ENCODE measurements around the gene DENND1A.

DENND1A gene

GRCh38 chr9:123371805-123372590 is 557.9 kb downstream of the DENND1A start:
- H3K9me2 ChIP-seq (replicated peaks; ENCODE audit: low read depth, low read length) = no peaks in the 10 kb centered on the region
- H3K4me2 ChIP-seq (ENCODE audit: low read depth, low read length, poor library complexity, severe bottlenecking) = no peak overlapping the region
- no peak overlapping the region for H3K4me3 ChIP-seq (ENCODE audit: low read length, poor library complexity, severe bottlenecking)
- no peaks in the 10 kb centered on the region for H3K36me3 ChIP-seq (ENCODE audit: insufficient read depth, low read length)
- H3K9ac ChIP-seq (ENCODE audit: low read depth, low read length, poor library complexity, severe bottlenecking) = no peak overlapping the region
- peaks cover 32% of the 10 kb centered on the region for H3K4me1 ChIP-seq (ENCODE audit: insufficient read depth, low read length, poor library complexity, severe bottlenecking)
- H2AFZ ChIP-seq (ENCODE audit: low read length) = no peak overlapping the region
- TF ChIP-seq EZH2phosphoT487 (IDR thresholded peaks at IDR 0.05; ENCODE audit: borderline replicate concordance) = no peak
- TF ChIP-seq CTCF (conservative IDR thresholded peaks at IDR 0.05; ENCODE audit: low read length) = no peak
- no peaks in the 10 kb centered on the region for H3F3A ChIP-seq (ENCODE audit: low read depth)
- no peaks in the 10 kb centered on the region for H3K27me3 ChIP-seq (ENCODE audit: insufficient read depth, low read length, poor library complexity, severe bottlenecking)
- no peaks in the 10 kb centered on the region for H3K9me3 ChIP-seq (ENCODE audit: insufficient read depth, low read depth, low read length)
- no peaks in the 10 kb centered on the region for H3K79me2 ChIP-seq (ENCODE audit: insufficient read depth, low read length)
- no peaks in the 10 kb centered on the region for H4K20me1 ChIP-seq (ENCODE audit: insufficient read depth, low read length, poor library complexity, severe bottlenecking)

GRCh38 chr9:123371228-123371584 is 558.7 kb downstream of the DENND1A start:
- no peak for TF ChIP-seq CTCF (conservative IDR thresholded peaks at IDR 0.05; ENCODE audit: low read length)
- no peak for TF ChIP-seq EZH2phosphoT487 (IDR thresholded peaks at IDR 0.05; ENCODE audit: borderline replicate concordance)
- no peaks in the 10 kb centered on the region for H4K20me1 ChIP-seq (ENCODE audit: insufficient read depth, low read length, poor library complexity, severe bottlenecking)
- no peaks in the 10 kb centered on the region for H3K36me3 ChIP-seq (ENCODE audit: insufficient read depth, low read length)
- H3K4me1 ChIP-seq (ENCODE audit: insufficient read depth, low read length, poor library complexity, severe bottlenecking) = peaks cover 24% of the 10 kb centered on the region
- no peaks in the 10 kb centered on the region for H3K79me2 ChIP-seq (ENCODE audit: insufficient read depth, low read length)
- H3K4me2 ChIP-seq (ENCODE audit: low read depth, low read length, poor library complexity, severe bottlenecking) = no peak overlapping the region
- H3K9ac ChIP-seq (ENCODE audit: low read depth, low read length, poor library complexity, severe bottlenecking) = no peak overlapping the region
- H3K4me3 ChIP-seq (ENCODE audit: low read length, poor library complexity, severe bottlenecking) = no peak overlapping the region
- no peak overlapping the region for H2AFZ ChIP-seq (ENCODE audit: low read length)
- no peaks in the 10 kb centered on the region for H3K9me3 ChIP-seq (ENCODE audit: insufficient read depth, low read depth, low read length)
- no peaks in the 10 kb centered on the region for H3K9me2 ChIP-seq (replicated peaks; ENCODE audit: low read depth, low read length)
- no peaks in the 10 kb centered on the region for H3K27me3 ChIP-seq (ENCODE audit: insufficient read depth, low read length, poor library complexity, severe bottlenecking)
- H3F3A ChIP-seq (ENCODE audit: low read depth) = no peaks in the 10 kb centered on the region

- Histone ChIP-seq H3K36me3 (ENCODE audit: insufficient read depth, low read length) (no peaks in the 10 kb centered on the region), H3K79me2 (ENCODE audit: insufficient read depth, low read length) (no peaks in the 10 kb centered on the region), H3F3A (ENCODE audit: low read depth) (no peaks in the 10 kb centered on the region), H3K4me2 (ENCODE audit: low read depth, low read length, poor library complexity, severe bottlenecking) (no peak overlapping the region), H3K4me1 (ENCODE audit: insufficient read depth, low read length, poor library complexity, severe bottlenecking) (peaks cover 19% of the 10 kb centered on the region), H2AFZ (ENCODE audit: low read length) (no peak overlapping the region), H3K4me3 (ENCODE audit: low read length, poor library complexity, severe bottlenecking) (no peak overlapping the region), H3K9me2 (replicated peaks; ENCODE audit: low read depth, low read length) (no peaks in the 10 kb centered on the region), H3K27me3 (ENCODE audit: insufficient read depth, low read length, poor library complexity, severe bottlenecking) (no peaks in the 10 kb centered on the region), H3K9ac (ENCODE audit: low read depth, low read length, poor library complexity, severe bottlenecking) (no peak overlapping the region), H3K9me3 (ENCODE audit: insufficient read depth, low read depth, low read length) (no peaks in the 10 kb centered on the region), H4K20me1 (ENCODE audit: insufficient read depth, low read length, poor library complexity, severe bottlenecking) (no peaks in the 10 kb centered on the region)
- TF ChIP-seq CTCF (conservative IDR thresholded peaks at IDR 0.05; ENCODE audit: low read length) (no peak), EZH2phosphoT487 (IDR thresholded peaks at IDR 0.05; ENCODE audit: borderline replicate concordance) (no peak)
Observed at GRCh38 chr9:123370526-123371227, 559.2 kb downstream of the DENND1A start.
